Left colon (tissue), 2 donors: Measurements from ENCODE around the gene DBH. TPM values are rescaled to one million over a fixed set of nuclear protein-coding genes. Genes with fewer than 3 reads are reported as not detected.

Experiments
- ATAC-seq: fragments of 200-7000 bp; cut with Tn5 transposase; one replicate; pipeline ENCODE4 v1.9.1; 2020; ENCODE audit warnings: mild to moderate bottlenecking, moderate library complexity
- DNase-seq, 2 donors: peaks; one replicate each; pipeline ENCODE4 v3.0.0-alpha.2; 2020
- intact Hi-C, 2 donors: fragments of 100-400 bp; cut with DNase I in 1 of 2; cut with micrococcal nuclease in 1 of 2; formaldehyde crosslinking; loops; one replicate each; pipeline versions ENCODE4 v1.11.2 to v1.14.0; 2022; cut with DNase I, micrococcal nuclease
- total RNA-seq, 2 donors: library from RNA; stranded (reverse); fragmentation: NEBNext Ultra II Directional; extraction: Animal tissue kit (Norgen Biotek cat#: 25700); gene quantifications; one replicate each; pipeline ENCODE4 v1.2.1, GENCODE V29; 2021
- donor health status: DM: no; HTN: no; CAD: no.
- donor health status: DM: yes; HTN: yes; CAD: no.

DBH gene
- total RNA-seq, 2 donors from 2014 or later = not detected

DNA sequence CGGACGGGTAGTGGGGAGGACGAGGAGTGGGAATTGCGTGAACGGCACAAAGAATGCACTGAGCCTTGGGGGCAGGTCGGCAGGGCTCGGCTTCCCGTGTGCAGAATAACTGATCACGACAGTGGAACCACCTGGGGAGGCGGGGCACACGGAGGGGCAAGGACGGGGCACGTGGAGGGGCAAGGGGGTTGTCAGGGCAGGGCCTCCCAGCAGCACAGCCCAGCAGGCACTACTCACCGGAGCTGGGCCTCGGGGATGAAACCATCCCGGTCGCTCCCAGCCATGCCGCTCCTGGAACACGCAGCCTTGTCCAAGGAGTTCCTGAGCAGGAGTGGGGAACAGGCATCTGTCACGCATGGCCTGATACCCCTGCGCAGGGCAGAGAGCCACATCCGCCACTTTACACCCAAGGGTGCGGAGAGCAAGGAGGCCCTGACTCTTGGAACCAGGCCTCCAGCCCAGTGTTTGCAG is 68.6 kb downstream of the DBH start:
- ATAC-seq (no peak), DNase-seq (no peak)
- intact Hi-C loops = no loop called here

DNA sequence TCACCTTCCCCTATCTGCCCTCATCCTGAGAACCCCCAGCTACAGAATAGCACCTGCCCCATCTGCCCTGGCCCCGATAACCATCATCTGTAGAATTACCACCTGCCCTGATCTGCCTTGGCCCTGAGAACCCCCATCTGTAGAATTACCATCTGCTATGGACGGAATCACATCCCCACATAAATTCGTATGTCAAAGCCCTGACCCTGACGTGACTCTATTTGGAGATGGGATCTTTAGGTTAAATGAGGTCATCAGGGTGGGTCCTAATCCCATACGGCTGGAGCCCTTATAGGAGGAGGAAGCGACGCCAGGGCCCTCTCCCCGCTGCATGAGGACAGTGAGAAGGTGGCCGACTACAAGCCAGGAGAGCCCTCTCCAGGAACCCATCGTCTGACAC is 69.4 kb downstream of the DBH start:
- no peak for DNase-seq
- intact Hi-C loops = no loop called here

DNA sequence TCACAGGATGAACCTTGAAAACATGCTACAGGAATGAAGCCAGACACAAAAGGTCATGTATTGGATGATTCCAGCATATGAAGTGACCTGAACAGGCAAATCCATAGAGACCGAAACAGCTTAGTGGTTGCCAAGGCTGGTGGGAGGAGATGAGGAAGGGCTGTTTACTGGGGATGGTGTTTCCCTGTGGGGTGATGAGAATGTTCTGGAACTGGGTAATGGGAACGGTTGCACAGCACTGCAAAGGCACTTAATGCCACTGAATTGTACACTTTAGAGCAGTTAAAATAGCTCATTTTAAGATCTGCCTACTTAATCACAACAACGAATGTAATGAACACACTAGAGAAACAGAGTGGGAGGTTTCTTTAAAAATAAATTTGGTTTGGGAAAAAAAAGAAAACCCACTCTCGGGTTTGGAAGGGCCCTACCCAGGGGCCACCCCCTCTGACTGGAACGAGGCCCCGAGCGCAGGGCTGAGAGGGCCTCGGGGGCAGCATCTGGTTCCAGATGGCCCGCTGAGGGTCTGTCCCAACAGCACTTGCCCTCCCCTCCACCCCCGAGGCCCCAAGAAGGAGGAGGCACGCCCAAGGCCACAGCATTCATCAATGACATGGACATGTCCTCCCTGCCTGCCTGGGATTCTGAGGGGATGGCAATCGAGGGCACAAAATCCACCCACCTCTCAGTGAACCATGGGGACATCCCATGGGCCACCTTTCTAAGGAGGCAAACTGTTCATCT is 70.3 kb downstream of the DBH start:
- no peak for ATAC-seq
- DNase-seq = no peak
- intact Hi-C loops = no loop called here

More for the DNA sequence above, 69.4 kb downstream of the DBH start:
- no peak for ATAC-seq

DNA sequence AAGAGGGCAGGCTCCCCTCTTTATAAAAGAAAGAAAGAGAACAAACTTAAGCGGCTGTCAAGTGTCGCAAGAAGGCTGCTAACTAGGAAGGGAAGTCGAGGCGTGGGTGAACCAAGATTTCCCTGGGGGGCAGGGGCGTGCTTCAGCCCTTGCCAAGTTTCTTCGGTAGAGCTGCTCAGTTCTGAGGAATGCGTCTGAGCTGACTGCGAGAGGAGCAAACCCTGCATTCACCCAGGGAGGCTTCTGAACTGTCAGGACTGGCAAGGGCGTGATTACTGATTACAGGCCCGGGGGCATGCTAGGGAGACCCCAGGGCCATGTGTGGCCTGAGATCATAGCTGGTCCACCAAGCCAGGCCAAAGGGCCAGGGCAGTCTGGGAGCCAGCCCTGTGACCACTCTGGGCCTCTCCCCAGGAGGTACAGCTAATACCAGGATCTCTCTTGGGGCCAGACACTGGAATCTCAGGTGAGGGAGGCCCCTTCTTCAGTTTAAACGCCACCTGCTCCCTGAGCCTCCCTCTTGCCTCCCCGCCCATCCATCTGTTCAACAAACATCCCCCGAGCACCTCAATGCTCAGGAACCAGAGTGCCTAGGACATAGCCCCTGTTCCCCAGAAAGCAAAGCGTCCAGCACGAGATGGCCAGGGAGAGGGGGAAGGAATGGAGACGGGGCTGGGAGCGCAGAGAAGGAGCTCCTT is 71.1 kb downstream of the DBH start:
- intact Hi-C loops = no loop called here
- no peak for DNase-seq
- ATAC-seq = no peak

DNA sequence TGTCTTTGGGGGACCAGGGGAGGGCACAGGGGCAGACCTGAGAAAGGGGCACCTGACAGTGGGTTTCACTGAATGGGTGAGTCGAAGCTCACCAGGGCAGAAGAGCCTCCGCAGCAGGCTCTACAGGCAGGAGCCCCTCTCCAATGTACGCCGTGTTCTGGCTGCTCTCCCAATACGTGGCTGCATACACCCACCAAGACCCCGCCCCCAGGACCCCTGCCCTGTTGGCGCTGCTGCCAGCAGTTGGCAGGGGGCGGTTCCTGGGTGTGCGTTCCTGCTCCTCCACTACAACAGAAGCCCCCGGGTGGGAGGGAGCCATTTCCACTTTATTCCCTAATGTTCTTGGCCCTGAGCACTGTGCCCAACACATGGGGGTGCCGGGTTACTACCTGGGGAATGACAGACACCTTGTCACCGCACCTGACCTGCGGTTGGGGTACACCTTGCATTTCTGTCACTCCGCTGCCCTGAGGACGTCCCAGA is 71.6 kb downstream of the DBH start:
- DNase-seq (no peak), ATAC-seq (no peak)
- intact Hi-C loops = no loop called here

DNA sequence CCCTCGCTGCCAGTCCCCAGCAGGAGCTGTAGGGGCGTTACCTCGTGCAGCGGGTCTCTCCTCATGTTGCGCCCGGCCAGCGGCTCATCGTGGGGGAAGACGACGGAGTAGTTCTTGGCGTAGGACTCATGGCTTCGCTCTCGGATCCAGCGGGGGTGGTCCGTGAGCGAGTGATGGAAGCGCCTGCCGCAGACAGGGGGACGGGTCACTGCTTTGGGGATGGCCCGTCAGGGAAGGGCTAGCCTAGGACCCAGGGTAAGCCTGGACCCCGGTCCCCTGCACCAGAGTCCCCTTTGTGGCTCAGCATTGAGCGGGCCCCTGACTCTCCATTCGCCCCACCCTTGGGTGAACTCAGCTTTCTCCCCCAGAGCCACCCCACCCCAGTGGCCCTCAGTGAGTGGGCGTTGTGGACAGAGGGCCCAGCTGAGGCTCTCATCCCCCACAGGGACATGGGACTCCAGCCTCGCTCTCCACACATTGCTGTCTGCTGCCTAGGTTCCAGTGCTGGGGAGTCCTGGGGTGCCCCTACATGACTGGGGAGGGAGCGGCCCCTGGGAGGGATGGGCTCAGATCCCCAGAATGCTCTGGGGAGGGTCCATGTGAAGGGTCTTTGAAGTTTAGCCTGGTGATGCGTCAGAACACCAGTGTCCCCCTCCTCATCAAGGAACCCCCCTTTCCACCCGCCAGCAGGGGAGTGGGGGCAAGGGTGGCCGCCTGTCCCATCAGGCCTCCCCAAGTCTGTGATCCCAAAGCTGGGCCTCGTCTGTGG is 72.3 kb downstream of the DBH start:
- intact Hi-C loops = no loop called here
- ATAC-seq = no peak
- no peak for DNase-seq

Other genes starting within 250 kb of the DBH start
- 10 to 100 TPM; 18.4 to 22.5 TPM for gene REXO4, start 218.4 kb upstream of the DBH start, total RNA-seq
- gene ADAMTS13, start 214.0 kb upstream of the DBH start, total RNA-seq = 1 to 10 TPM; 3.0 to 4.4 TPM
- 10 to 100 TPM; 66.1 to 75.4 TPM for gene CACFD1, start 176.4 kb upstream of the DBH start, total RNA-seq
- gene SLC2A6, start 157.3 kb upstream of the DBH start, total RNA-seq = 1 to 10 TPM; 1.6 to 2.9 TPM
- not detected for gene MYMK, start 111.4 kb upstream of the DBH start, total RNA-seq
- 1 to 10 TPM; 1.2 to 1.3 TPM for gene ADAMTSL2, start 101.7 kb upstream of the DBH start, total RNA-seq
- gene FAM163B, start 27.0 kb upstream of the DBH start, total RNA-seq = 1 to 10 TPM in 1 of 2 donors, under 1 TPM in 1; 0.27 to 1.2 TPM
- under 1 TPM; 0.40 to 0.92 TPM for gene SARDH, start 102.0 kb downstream of the DBH start, total RNA-seq